HepG2 (cell line): ENCODE measurements around the gene FMNL2. TPM values are rescaled to one million over a fixed set of nuclear protein-coding genes. Genes with fewer than 3 reads are reported as not detected.
A peak's percentile ranks its signal among the peaks of the same experiment; 100 is the strongest.

Experiments used
- AKAP8 ChIP-seq: sonication (generic); formaldehyde crosslinking; IDR thresholded peaks from 2 replicates; pipeline ENCODE4 v1.5.1; 2020; ENCODE audit warnings: mild to moderate bottlenecking, missing genetic modification reagents
- ATAD3A ChIP-seq: sonication (generic); formaldehyde crosslinking; IDR thresholded peaks from 2 replicates; pipeline ENCODE4 v1.4.0; 2020; ENCODE audit warnings: missing genetic modification reagents
- ATM ChIP-seq: fragments of 450-650 bp; IDR thresholded peaks from 2 replicates; pipeline ENCODE4 v1.7.1; 2017; ENCODE audit warnings: mild to moderate bottlenecking, borderline replicate concordance
- EED ChIP-seq: sonication (generic); formaldehyde crosslinking; IDR thresholded peaks from 2 replicates; pipeline ENCODE4 v1.5.0; 2020; ENCODE audit warnings: mild to moderate bottlenecking, missing genetic modification reagents
- FOSL2 ChIP-seq: sonication (generic); formaldehyde crosslinking; IDR thresholded peaks from 2 replicates; pipeline ENCODE4 v1.4.0; 2020; ENCODE audit warnings: missing genetic modification reagents
- MEIS1 ChIP-seq: sonication (generic); formaldehyde crosslinking; IDR thresholded peaks from 2 replicates; pipeline ENCODE4 v1.9.0; 2021; ENCODE audit warnings: mild to moderate bottlenecking, missing genetic modification reagents, moderate library complexity, borderline replicate concordance
- NCOA5 ChIP-seq: sonication (generic); formaldehyde crosslinking; IDR thresholded peaks from 2 replicates; pipeline ENCODE4 v1.4.0; 2020; ENCODE audit warnings: missing genetic modification reagents
- NR2C2 ChIP-seq: sonication (generic); formaldehyde crosslinking; IDR thresholded peaks from 2 replicates; pipeline ENCODE4 v1.4.0; 2020; ENCODE audit warnings: missing genetic modification reagents, mild to moderate bottlenecking, moderate library complexity, borderline replicate concordance
- SOX13 ChIP-seq, 3 experiments: fragments of 450-650 bp in 1 of 3; sonication (generic) in 1 of 3; formaldehyde crosslinking in 1 of 3; IDR thresholded peaks in 2 of 3; conservative IDR thresholded peaks in 1 of 3; 2 replicates each; pipeline versions ENCODE4 v1.5.0 to v1.6.1; 2016 to 2020; ENCODE audit warnings: antibody characterized with exemption in 1 of 3, mild to moderate bottlenecking in 1 of 3, missing compliant biosample characterization in 1 of 3, missing genetic modification reagents in 1 of 3, moderate library complexity in 1 of 3
- SP4 ChIP-seq: sonication (generic); formaldehyde crosslinking; IDR thresholded peaks from 2 replicates; pipeline ENCODE4 v1.8.1; 2023; ENCODE audit warnings: mild to moderate bottlenecking, missing genetic modification reagents
- ZBTB7B ChIP-seq: sonication (generic); formaldehyde crosslinking; IDR thresholded peaks from 2 replicates; pipeline ENCODE4 v1.4.0; 2020; ENCODE audit warnings: missing genetic modification reagents
- ZNF121 ChIP-seq: sonication (generic); formaldehyde crosslinking; IDR thresholded peaks from 2 replicates; pipeline ENCODE4 v1.5.0; 2020; ENCODE audit warnings: mild to moderate bottlenecking, missing genetic modification reagents
- ZNF17 ChIP-seq: sonication (generic); formaldehyde crosslinking; IDR thresholded peaks from 2 replicates; pipeline ENCODE4 v1.5.0; 2020; ENCODE audit warnings: mild to moderate bottlenecking, missing genetic modification reagents
- polyA plus RNA-seq, 8 experiments: library from polyadenylated mRNA; depleted of rRNA in 3 of 8; stranded (reverse) in 7 of 8; unstranded in 1 of 8; fragments of >200 nt; fragmentation: Illumina TruSeq in 4 of 8; extraction: Trizol in 4 of 8; gene quantifications; 2 replicates each; pipeline versions ENCODE4 v1.2.1 to v1.2.3, GENCODE V29; 2011 to 2016; ENCODE audit warnings: low read depth in 4 of 8, missing spikeins in 1 of 8, mixed read lengths in 1 of 8; ENCODE audit not compliant: insufficient read depth in 1 of 8
- total RNA-seq, 5 experiments: library from RNA; depleted of rRNA; stranded (reverse); fragments of >200 nt; fragmentation: Illumina TruSeq; extraction: Trizol; gene quantifications; 2 replicates each; pipeline ENCODE4 v1.2.3, GENCODE V29; 2016; ENCODE audit warnings: low read depth in 1 of 5
- TF ChIP-seq, protein P1 (sequence below), 2 experiments: sonication (generic) in 1 of 2; formaldehyde crosslinking in 1 of 2; IDR thresholded peaks; 2 replicates each; pipeline versions ENCODE4 v1.5.1 to v1.6.1; 2011 to 2020; ENCODE audit warnings: borderline replicate concordance in 1 of 2, low read depth in 1 of 2, low read length in 1 of 2, mild to moderate bottlenecking in 1 of 2, missing genetic modification reagents in 1 of 2, moderate library complexity in 1 of 2
- TF ChIP-seq, protein P2 (sequence below): sonication (generic); formaldehyde crosslinking; IDR thresholded peaks from 2 replicates; pipeline ENCODE4 v1.4.0; 2020; ENCODE audit warnings: mild to moderate bottlenecking, missing genetic modification reagents
- TF ChIP-seq, protein P3 (sequence below): sonication (generic); formaldehyde crosslinking; IDR thresholded peaks from 2 replicates; pipeline ENCODE4 v1.8.1; 2023; ENCODE audit warnings: mild to moderate bottlenecking, inconsistent platforms, moderate library complexity, missing genetic modification reagents, borderline replicate concordance
- TF ChIP-seq, protein P4 (sequence below): fragments of 450-650 bp; IDR thresholded peaks from 2 replicates; pipeline ENCODE4 v1.6.1; 2017; ENCODE audit warnings: mild to moderate bottlenecking
- TF ChIP-seq, protein P5 (sequence below): sonication (generic); formaldehyde crosslinking; conservative IDR thresholded peaks from 2 replicates; pipeline ENCODE4 v1.8.1; 2023; ENCODE audit warnings: missing genetic modification reagents

Gene FMNL2
- total and polyA plus RNA-seq, 2 of the 13 experiments (the other 11 are each of a cell fraction or from before 2014, with no cell fraction given) = 66.5 to 67.7 TPM

DNA sequence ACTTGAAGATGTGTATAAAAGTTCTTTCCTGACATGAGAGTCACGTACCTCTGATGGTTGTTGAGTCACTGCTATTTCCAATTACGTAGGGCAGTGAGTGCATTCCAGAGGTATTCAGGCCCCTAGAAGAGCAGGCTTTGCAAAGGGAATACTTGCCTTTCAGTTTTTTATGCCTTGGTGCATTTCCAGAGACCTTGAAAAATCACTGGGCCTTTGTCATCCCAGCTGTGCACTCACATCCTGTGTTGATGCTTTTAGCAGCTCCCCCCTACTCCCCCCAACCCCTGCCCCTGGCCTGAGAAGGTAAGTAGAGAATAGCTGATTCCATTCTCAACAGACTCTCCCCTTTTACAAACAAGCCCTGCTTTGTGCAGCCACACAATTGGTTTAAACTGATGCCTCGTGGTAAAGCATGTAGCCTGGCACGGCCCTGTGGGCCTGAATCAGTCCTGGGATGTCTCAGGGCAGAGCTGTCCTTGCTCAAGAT lies 208.1 kb downstream of the FMNL2 start (continued):
- TF ChIP-seq, protein P1, sequence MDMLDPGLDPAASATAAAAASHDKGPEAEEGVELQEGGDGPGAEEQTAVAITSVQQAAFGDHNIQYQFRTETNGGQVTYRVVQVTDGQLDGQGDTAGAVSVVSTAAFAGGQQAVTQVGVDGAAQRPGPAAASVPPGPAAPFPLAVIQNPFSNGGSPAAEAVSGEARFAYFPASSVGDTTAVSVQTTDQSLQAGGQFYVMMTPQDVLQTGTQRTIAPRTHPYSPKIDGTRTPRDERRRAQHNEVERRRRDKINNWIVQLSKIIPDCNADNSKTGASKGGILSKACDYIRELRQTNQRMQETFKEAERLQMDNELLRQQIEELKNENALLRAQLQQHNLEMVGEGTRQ (IDR thresholded peaks at IDR 0.05; ENCODE audit: low read depth, low read length) = no peak
- TF ChIP-seq, protein P1 (CRISPR knock-in tag; IDR thresholded peaks at IDR 0.05; ENCODE audit: borderline replicate concordance) = no peak
- TF ChIP-seq, protein P2, sequence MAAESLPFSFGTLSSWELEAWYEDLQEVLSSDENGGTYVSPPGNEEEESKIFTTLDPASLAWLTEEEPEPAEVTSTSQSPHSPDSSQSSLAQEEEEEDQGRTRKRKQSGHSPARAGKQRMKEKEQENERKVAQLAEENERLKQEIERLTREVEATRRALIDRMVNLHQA (CRISPR knock-in tag) = no peak
- TF ChIP-seq MEIS1 (CRISPR knock-in tag) = no peak
- no peak for TF ChIP-seq EED
- TF ChIP-seq, protein P3, sequence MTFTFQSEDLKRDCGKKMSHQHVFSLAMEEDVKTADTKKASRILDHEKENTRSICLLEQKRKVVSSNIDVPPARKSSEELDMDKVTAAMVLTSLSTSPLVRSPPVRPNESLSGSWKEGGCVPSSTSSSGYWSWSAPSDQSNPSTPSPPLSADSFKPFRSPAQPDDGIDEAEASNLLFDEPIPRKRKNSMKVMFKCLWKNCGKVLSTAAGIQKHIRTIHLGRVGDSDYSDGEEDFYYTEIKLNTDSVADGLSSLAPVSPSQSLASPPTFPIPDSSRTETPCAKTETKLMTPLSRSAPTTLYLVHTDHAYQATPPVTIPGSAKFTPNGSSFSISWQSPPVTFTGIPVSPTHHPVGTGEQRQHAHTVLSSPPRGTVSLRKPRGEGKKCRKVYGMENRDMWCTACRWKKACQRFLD (CRISPR knock-in tag) = no peak
- no peak for TF ChIP-seq ZNF17 (CRISPR knock-in tag)
- TF ChIP-seq, protein P4, sequence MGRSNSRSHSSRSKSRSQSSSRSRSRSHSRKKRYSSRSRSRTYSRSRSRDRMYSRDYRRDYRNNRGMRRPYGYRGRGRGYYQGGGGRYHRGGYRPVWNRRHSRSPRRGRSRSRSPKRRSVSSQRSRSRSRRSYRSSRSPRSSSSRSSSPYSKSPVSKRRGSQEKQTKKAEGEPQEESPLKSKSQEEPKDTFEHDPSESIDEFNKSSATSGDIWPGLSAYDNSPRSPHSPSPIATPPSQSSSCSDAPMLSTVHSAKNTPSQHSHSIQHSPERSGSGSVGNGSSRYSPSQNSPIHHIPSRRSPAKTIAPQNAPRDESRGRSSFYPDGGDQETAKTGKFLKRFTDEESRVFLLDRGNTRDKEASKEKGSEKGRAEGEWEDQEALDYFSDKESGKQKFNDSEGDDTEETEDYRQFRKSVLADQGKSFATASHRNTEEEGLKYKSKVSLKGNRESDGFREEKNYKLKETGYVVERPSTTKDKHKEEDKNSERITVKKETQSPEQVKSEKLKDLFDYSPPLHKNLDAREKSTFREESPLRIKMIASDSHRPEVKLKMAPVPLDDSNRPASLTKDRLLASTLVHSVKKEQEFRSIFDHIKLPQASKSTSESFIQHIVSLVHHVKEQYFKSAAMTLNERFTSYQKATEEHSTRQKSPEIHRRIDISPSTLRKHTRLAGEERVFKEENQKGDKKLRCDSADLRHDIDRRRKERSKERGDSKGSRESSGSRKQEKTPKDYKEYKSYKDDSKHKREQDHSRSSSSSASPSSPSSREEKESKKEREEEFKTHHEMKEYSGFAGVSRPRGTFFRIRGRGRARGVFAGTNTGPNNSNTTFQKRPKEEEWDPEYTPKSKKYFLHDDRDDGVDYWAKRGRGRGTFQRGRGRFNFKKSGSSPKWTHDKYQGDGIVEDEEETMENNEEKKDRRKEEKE = no peak
- no peak for TF ChIP-seq ATAD3A (CRISPR knock-in tag)
- TF ChIP-seq NR2C2 (CRISPR knock-in tag) = no peak
- TF ChIP-seq NCOA5 (CRISPR knock-in tag) = no peak
- TF ChIP-seq FOSL2 (CRISPR knock-in tag) = peak; percentile 57
- TF ChIP-seq, protein P5, sequence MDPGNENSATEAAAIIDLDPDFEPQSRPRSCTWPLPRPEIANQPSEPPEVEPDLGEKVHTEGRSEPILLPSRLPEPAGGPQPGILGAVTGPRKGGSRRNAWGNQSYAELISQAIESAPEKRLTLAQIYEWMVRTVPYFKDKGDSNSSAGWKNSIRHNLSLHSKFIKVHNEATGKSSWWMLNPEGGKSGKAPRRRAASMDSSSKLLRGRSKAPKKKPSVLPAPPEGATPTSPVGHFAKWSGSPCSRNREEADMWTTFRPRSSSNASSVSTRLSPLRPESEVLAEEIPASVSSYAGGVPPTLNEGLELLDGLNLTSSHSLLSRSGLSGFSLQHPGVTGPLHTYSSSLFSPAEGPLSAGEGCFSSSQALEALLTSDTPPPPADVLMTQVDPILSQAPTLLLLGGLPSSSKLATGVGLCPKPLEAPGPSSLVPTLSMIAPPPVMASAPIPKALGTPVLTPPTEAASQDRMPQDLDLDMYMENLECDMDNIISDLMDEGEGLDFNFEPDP = no peak
- no peak for TF ChIP-seq ZBTB7B (CRISPR knock-in tag)
- TF ChIP-seq SOX13 (IDR thresholded peaks at IDR 0.05) = no peak
- peak in 1 of 2 experiments; percentile 65; a peak in 1 of 4 replicates for TF ChIP-seq SOX13 (CRISPR knock-in tag; conservative IDR thresholded peaks at IDR 0.05 in 1 of 2, IDR thresholded peaks at IDR 0.05 in 1 of 2)
- no peak for TF ChIP-seq ZNF121
- TF ChIP-seq ATM = no peak
- no peak for TF ChIP-seq AKAP8 (CRISPR knock-in tag)
- no peak for TF ChIP-seq SP4 (CRISPR knock-in tag)
